Measurements from ENCODE around the gene USP33.

GRCh38 chr1:77741316-77741715 lies 18.3 kb downstream of the USP33 start:
- TF ChIP-seq ZNF274 (IDR thresholded peaks at IDR 0.05; ENCODE audit: low read depth, low read length) = no peak
- no peak for TF ChIP-seq YY1 (IDR thresholded peaks at IDR 0.05; ENCODE audit: insufficient read depth, insufficient read length)
